HG02610 (cell line): ENCODE results near the gene SGMS1.
A peak's percentile ranks its signal among the peaks of the same experiment; 100 is the strongest.

ENCODE experiments used
- ATAC-seq: cut with Tn5 transposase; IDR thresholded peaks from one replicate; pipeline ENCODE4 v1.9.1; 2021; ENCODE audit warnings: mild to moderate bottlenecking, moderate library complexity; ENCODE audit not compliant: unreplicated experiment

Gene SGMS1

DNA sequence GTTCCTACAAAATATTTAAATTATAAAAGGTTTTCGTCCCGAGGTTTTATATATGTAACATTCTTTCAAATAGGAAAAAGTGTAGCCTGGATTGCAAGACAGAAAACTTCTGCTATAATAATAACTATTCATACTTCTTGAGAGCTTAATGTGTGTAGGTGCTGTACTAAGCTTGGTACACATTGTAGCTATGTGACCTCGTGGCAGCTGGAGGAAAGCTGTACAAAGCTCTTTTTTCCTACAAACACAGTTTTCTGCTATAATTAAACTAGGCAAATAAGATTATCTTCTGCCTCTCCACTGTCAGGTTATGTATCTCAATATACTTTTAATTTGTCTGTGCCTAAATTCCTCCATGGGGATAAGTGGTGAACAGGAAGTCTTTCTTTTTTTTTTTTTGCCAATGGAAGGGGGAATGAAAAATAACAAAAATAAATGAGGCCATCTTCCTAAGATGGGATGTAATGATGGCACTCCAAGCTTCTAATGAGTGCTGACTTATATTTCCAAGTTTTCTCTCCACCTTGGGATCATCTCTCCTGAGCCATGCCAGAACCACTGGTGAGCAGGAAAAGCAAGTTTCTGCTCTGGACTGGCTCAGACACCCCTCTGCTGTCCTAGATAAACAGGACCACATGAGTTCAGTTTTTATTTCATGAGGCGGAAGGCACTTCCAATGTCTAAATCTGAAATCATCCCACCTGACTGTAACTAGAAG, 9.9 kb downstream of the SGMS1 start:
- no peak for ATAC-seq

- ATAC-seq = peak; percentile 89
Observed at GRCh38 chr10:50613150-50613549, 10.6 kb downstream of the SGMS1 start.

DNA sequence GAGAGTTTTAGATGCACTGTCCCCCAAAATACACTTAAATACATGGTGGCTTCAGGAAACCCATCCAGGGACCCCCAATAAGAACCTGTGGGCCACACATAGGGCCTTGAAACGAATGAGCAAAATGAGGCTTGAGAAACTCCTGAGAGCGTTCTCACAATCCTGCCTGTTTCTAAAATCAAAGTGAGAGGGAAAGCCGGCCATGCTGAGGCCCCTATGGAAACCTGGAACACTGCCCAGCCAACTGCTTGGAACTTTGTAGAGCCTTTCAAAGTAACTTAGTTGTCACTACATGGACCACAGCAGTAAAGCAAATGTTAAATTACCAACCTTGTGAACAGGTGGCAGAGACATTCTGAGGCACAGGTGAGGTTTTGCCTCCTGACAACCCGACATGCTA, 13.4 kb downstream of the SGMS1 start:
- no peak for ATAC-seq

GRCh38 chr10:50607356-50607925, 16.3 kb downstream of the SGMS1 start:
- no peak for ATAC-seq

DNA sequence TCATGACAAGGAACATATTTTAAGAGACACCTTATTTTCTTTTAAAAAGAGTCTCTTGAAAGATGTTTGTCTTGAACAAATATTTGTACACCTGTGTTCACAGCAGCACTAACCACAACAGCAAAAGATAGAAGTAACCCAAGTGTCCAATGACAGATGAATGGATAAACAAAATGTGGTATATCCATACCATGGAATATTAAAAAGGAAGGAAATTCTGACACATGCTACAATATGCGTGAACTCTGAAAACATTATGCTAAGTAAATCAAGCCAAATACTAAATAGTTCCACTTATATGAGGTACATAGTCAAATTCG, 17.8 kb downstream of the SGMS1 start:
- no peak for ATAC-seq

GRCh38 chr10:50605269-50605950, 18.3 kb downstream of the SGMS1 start:
- ATAC-seq = peak; percentile 76

- no peak for ATAC-seq
Observed at GRCh38 chr10:50604809-50605208, 18.9 kb downstream of the SGMS1 start.

GRCh38 chr10:50604049-50604640, 19.6 kb downstream of the SGMS1 start:
- peak; percentile 55 for ATAC-seq

DNA sequence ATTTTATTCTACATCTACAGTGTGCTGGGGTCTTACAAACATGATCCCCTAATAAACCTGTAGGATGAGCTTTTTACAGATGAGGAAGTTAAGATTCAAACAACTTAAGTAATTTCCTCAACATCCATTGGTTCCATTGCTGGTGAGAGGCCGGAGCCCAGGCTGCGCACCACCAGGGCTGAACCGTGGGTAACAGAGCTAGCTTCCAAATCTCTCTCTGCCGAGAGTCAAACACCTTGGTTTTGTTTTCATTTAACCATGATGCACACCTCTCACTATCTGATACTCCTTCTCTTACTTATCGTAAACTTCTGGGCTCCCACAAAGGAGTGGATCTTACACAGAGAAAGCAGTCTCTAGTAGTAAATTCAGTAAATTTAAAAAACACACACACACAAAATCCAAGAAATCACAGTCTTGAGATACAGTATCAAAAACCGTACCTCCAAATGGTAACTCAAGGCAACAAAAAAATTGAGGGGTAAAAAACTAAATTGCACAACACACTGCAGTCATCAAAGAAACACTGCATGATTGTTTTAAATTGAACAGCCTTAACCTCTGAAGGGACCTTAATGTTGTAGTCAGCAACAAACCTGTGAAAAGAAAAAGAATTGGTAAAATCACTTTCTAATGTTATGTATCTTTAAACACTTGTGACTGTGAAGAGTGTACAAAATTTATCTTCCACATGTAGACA, 20.5 kb downstream of the SGMS1 start:
- ATAC-seq = no peak

DNA sequence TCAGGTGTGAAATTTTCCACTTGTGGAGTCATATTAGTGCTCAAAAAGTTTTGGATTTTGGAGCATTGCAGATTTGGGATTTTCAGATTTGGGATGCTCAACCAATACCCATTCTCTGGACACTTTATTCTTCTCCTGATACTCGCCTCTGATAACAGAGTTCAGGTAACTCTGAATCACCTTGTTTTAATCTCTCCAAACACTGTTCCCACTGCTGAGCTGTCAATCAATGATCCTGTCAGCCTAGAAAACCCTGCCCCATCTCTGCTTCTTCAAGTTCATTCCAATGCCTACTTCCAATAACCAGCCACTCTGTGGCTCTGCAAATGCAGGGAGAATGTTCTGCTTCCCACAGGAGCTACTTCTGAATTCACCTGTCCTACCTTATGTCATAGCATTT, 21.8 kb downstream of the SGMS1 start:
- no peak for ATAC-seq

DNA sequence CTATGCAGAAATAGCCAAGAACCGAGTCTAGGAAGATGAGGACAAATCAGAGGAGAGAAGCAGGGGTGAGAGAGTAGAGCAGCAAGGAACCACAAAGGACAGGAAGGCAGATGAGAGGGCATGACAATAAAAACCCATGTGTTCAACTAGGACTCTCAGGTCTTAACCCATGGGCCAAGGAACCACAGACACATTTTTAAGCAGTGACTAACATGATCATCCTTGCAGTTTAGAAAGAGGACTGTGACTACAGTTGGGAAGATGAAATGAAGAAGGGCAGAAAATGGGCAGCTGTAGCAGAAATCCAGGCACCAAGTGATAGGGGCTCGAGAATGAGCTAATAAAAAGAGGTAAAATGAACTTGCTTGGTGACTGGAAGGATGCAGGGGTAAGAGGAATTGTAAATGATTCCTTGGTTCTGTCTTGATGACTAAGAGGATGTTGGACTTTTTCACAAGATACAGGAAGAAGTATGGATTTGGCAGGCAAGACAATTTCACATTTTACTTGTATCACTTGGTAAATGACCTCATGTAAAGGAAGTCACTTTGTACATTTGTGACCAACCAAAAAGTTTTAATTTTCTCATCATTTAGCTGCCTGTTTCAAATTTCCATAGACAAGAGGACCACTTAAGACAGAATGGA, 22.8 kb downstream of the SGMS1 start:
- no peak for ATAC-seq

- no peak for ATAC-seq
Observed at GRCh38 chr10:50600286-50600685, 23.5 kb downstream of the SGMS1 start.

DNA sequence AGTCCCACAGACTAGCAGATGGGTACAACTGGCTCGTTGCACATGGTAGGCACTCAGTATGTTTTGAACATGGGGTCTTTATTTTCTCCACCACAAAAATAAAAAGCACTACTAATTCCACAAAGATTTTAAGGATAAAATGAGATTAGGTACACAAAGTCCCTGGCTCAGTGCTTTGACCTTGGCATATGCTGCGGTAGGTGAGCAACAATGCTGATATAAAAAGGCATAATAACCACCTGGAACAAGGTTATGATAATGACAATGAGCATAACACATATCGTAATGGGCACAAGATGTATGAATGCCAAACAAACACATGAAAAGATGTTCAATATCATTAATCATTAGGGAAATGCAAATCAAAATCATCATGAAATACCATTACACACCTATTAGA, 26.9 kb downstream of the SGMS1 start:
- ATAC-seq = no peak

DNA sequence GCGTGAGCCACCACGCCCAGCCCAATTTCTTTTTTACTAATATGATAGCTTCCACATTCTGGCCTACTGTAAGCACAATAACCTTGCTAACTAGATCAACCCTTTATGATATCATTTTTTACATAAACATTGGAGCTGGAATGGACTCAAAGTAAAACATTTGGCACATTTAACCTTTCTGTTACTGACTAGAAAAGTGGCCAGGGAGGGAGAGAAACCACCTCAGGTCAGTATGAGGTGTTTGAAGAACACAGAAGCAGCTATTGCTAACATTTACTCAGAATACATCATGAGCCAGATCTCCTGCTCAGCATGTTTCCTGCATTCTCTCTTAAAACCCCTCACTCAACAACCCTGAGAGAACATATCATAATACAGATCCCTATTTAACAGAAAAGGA, 27.3 kb downstream of the SGMS1 start:
- ATAC-seq = no peak

GRCh38 chr10:50595785-50596184, 28.0 kb downstream of the SGMS1 start:
- ATAC-seq = no peak

DNA sequence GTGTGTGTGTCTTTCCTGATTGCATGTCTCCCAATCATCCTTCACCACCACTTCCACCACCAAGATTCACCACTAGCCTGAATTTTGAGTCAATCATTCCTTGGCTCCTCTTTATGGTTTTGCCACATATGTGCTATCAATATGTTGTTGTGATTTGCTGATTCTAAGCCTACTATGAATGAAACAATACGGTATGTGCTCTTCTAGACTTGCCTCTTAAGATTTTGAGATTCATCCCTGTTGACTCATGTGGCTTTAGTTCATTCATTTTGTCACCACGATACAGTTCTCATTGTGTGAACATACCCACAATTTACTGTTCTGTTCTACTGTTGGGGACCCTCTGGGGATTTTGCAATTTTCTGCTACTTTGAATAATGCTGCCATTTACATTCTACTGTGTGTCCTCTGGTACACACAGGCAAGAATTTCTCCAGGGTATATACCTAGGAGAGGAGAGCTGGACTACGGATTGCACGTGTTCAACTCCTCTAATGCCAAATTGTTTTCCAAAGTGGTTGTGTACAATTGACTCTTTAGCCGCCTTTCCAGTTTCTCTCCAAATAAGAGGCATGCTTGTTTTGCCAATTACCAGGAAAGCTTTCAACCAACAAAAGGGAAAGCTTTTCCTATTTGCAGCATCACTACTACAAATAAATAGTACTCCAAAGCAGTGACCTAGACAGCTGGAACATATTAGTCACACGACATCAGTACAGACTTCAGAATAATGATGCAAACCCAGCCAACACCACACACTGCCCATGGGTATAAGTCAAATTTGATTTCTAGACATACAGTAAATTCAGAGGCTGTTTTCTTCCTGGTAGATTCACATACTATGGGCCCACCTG, 30.0 kb downstream of the SGMS1 start:
- ATAC-seq = peak; percentile 75

DNA sequence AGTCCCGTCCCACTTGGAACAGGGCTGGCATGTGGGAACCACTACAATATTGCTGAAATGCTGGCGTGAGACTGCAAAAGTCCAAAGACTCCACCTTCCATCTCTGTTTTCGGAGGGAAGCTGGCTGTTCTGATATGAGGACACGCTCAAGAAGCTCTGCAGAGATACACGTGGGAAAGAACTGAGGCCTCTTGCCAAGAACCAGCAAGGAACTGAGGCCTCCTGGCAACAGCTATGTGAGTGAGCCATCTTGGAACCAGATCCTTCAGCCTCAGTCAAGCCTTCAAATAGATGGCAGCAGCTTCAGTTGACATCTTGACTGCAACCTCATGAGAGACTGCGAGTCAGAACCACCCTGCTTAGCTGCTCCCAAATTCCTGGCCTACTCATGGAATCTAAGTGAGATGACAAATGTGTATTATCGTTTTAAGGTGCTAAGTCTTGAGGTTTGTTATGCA, 30.8 kb downstream of the SGMS1 start:
- no peak for ATAC-seq

GRCh38 chr10:50590935-50591334, 32.8 kb downstream of the SGMS1 start:
- ATAC-seq = no peak

DNA sequence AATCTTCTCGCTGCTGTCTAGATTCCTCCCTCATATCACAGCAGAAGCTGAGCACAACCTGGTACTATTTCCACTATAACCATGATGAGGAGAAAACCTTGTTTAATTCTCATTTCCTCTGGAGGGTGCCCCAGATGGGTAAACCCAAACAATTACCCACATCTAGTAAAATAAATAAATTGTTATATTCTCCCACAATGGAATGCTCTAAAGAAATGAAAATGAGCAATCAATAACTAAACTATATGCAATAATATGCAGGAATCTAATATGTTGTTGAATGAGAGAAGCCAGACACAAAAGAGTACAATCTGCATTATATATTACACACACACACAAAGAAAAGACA, 37.0 kb downstream of the SGMS1 start:
- no peak for ATAC-seq
